Tibial nerve (tissue), 4 donors: Measurements from ENCODE around the gene DHDH.

ENCODE experiments used
- CTCF ChIP-seq, 5 experiments: fragments of 200-600 bp in 3 of 5; fragments of 450-650 bp in 2 of 5; sonication (generic) in 3 of 5; IDR thresholded peaks; one replicate each; pipeline ENCODE4 v1.5.1; 2016 to 2019; ENCODE audit warnings: antibody characterized with exemption in 5 of 5, mild to moderate bottlenecking in 3 of 5, moderate library complexity in 2 of 5
- EP300 ChIP-seq, 2 donors: sonication (generic); formaldehyde crosslinking; IDR thresholded peaks; one replicate each; pipeline ENCODE4 v1.6.1; 2017; ENCODE audit warnings: antibody characterized with exemption in 2 of 2, mild to moderate bottlenecking in 1 of 2
- POLR2A ChIP-seq, 2 donors: fragments of 450-650 bp; IDR thresholded peaks; one replicate each; pipeline ENCODE4 v1.6.1; 2017; ENCODE audit warnings: antibody characterized with exemption in 2 of 2, mild to moderate bottlenecking in 2 of 2, moderate library complexity in 2 of 2

- TF ChIP-seq CTCF (IDR thresholded peaks at IDR 0.05): no peak
- no peak for TF ChIP-seq POLR2A (IDR thresholded peaks at IDR 0.05)
- no peak for TF ChIP-seq EP300 (IDR thresholded peaks at IDR 0.05)
Observed at GRCh38 chr19:48982280-48982679, 48.8 kb downstream of the DHDH start.
